ENCODE measurements around the gene GRIP2.

- no peak for TF ChIP-seq CTCF (conservative IDR thresholded peaks at IDR 0.05; ENCODE audit: low read length)
- TF ChIP-seq EZH2phosphoT487 (IDR thresholded peaks at IDR 0.05; ENCODE audit: borderline replicate concordance, low read depth, low read length) = no peak
Observed at GRCh38 chr3:14560110-14560509, 20.0 kb upstream of the GRIP2 start.

Data from OCI-LY7 (cell line).